GM21515 (cell line): ENCODE results near the gene UGP2.
"Not testable (repeated sequence)": the region's sequence is repeated elsewhere in the genome, so short reads cannot be mapped to it uniquely, and the experiment has no call there.

Source experiments
- ATAC-seq: cut with Tn5 transposase; IDR thresholded peaks from one replicate; pipeline ENCODE4 v1.9.1; 2021; ENCODE audit not compliant: unreplicated experiment

UGP2 gene

DNA sequence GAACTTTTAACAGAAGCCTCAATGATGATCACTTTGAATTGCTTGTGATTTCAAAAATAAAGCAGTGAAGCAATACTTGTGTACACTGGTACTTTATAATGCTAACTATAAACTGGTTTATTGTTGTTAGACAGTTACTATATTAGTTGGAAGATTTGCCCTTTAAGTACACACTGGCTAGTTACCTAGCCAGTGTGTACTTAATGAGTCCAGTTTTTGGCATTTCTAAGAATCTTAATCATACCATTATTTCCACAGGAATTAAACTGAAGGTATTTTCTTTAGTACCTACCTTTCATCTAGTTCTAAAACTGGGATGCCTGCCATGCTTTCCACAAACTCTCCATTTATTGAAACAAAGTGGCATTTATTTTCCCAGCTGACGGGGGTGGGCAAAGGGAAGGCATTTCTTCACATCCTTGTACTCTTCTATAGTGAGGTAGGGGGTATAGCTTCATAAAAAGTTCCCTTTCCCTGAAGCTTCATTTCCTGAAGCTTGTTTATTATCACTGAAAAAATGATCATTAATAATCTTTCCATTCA, 49.9 kb downstream of the UGP2 start:
- no peak for ATAC-seq

DNA sequence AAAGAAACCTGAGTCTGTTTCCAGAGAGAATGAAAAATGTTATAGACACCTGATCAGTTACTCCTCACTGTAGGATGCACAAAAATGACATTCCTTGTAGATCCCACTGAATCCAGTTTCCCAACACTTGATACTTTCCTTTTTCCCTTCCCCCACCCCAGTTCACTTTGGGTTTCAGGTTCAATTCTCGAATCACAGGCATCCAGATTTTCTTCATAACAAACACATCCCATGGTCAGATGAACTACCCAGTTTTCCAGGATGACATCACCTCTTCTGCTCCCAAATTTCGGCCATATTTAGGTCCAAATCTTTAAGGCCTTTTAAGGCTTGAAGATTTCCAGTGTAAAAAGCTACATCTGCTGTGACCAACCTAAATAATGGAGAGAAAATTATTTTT, 51.5 kb downstream of the UGP2 start:
- ATAC-seq = no peak

- no peak for ATAC-seq
Measured at GRCh38 chr2:63894167-63894566, 52.5 kb downstream of the UGP2 start.

- ATAC-seq = no peak
Measured at GRCh38 chr2:63898839-63899238, 57.1 kb downstream of the UGP2 start.

- no peak for ATAC-seq
Measured at GRCh38 chr2:63899639-63900038, 57.9 kb downstream of the UGP2 start.

DNA sequence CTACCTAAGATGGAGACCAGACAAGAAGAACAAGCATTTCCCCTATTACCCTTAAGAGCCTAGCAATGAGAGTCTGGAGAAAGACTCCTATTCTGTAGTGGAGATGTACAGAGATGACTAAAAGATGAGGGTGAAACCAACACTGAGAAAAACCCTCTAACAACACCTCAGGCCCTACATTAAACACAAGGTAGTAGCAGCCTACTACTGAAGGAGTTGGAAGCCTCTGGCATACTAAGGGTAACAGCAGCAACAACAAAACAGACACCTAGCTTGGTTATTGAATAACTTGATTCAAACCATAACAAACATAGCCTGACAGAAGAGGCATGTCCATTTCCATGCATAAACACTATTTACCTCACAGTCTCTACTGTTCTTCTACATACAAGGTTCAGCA, 60.5 kb downstream of the UGP2 start:
- ATAC-seq = no peak

- ATAC-seq = peak; percentile 74
Measured at GRCh38 chr2:63903003-63903402, 61.3 kb downstream of the UGP2 start.

- no peak for ATAC-seq
Measured at GRCh38 chr2:63914311-63914710, 72.6 kb downstream of the UGP2 start.

DNA sequence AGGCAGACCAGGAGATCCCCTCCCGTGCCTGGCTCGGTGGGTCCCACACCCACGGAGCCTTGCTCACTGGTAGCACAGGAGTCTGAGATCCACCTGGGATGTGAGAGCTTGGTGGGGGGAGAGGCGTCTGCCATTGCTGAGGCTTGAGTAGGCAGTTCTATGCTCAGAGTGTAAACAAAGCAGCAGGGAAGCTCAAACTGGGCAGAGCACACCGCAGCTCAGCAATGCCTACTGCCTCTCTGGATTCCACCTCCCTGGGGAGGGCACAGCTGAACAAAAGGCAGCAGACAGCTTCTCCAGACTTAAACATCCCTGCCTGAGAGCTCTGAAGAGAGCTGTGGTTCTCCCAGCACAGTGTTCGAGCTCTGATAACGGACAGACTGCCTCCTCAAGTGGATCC, 85.1 kb downstream of the UGP2 start:
- ATAC-seq = no peak

GRCh38 chr2:63932104-63932503, 90.4 kb downstream of the UGP2 start:
- ATAC-seq = not testable (repeated sequence)
